Measurements from ENCODE around the gene GGPS1. TPM values are rescaled to one million over a fixed set of nuclear protein-coding genes. Genes with fewer than 3 reads are reported as not detected.
"Not testable (repeated sequence)": the region's sequence is repeated elsewhere in the genome, so short reads cannot be mapped to it uniquely, and the experiment has no call there.

The GGPS1 gene
- total and polyA plus RNA-seq, 2 donors (not counting 1 experiment from before 2014, with no cell fraction given) = 13.4 to 46.8 TPM

DNA sequence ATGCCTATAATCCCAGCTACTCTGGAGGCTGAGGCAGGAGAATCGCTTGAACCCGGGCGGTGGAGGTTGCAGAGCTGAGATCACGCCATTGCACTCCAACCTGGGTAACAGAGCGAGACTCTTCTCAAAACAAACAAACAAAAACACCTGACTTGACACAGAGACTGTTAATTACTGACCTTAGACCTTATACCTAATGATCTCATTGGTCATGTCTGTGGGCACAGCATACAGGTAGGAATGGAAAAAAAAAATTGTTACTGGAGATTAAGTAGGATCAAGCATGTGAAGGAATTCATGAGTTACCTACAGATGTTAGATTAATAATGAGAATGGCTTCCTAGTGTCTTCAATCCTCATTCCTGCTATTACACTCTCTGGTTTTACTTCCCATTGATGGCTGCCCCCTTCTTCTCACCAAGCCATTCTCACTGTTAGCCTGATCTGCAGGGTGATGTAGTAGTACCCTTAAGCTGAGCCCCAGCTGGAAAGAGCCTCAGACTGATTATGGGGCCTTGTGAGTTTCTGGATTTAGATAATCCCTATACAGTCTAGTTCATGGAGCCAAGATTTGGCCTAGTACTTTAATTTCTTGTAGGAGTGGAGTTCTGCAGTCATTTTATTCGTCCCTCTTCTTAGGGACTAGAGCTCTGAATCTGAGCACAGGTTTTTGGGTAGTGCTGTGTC, 47.7 kb downstream of the GGPS1 start:
- Mint-ChIP-seq H3K27me3 (no peaks in the 10 kb centered on the region), H3K9me3 (ENCODE audit: insufficient read depth) (no peaks in the 10 kb centered on the region), H3K4me3 (no peak overlapping the region), H3K27ac (no peak overlapping the region), H3K4me1 (peaks cover 5% of the 10 kb centered on the region)
- no peak overlapping the region for H3K27ac ChIP-seq (ENCODE audit: low read length in 2 of 2)
- TF ChIP-seq, protein P1, sequence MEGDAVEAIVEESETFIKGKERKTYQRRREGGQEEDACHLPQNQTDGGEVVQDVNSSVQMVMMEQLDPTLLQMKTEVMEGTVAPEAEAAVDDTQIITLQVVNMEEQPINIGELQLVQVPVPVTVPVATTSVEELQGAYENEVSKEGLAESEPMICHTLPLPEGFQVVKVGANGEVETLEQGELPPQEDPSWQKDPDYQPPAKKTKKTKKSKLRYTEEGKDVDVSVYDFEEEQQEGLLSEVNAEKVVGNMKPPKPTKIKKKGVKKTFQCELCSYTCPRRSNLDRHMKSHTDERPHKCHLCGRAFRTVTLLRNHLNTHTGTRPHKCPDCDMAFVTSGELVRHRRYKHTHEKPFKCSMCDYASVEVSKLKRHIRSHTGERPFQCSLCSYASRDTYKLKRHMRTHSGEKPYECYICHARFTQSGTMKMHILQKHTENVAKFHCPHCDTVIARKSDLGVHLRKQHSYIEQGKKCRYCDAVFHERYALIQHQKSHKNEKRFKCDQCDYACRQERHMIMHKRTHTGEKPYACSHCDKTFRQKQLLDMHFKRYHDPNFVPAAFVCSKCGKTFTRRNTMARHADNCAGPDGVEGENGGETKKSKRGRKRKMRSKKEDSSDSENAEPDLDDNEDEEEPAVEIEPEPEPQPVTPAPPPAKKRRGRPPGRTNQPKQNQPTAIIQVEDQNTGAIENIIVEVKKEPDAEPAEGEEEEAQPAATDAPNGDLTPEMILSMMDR (IDR thresholded peaks at IDR 0.05) = no peak
- TF ChIP-seq EZH2 (IDR thresholded peaks at IDR 0.05; ENCODE audit: borderline replicate concordance, insufficient read depth, low read depth, low read length, poor library complexity, severe bottlenecking) = no peak
- ChIA-PET CTCF (interaction anchor here (0.9 to 1.9 kb wide), 2 partner anchors 39 to 128 kb away, joined by 3 to 6 read pairs; partner anchors contain the start of gene B3GALNT2), POLR2A (no interaction called here)
- peaks cover 4% of the 10 kb centered on the region for H4K20me1 ChIP-seq (ENCODE audit: control insufficient read depth, insufficient read depth, low read length, poor library complexity, severe bottlenecking)
- peaks cover 2 to 9% of the 10 kb centered on the region in 2 experiments for H3K36me3 ChIP-seq (replicated peaks in 1 of 2; ENCODE audit: control extremely low read depth in 1 of 2, control insufficient read depth in 1 of 2, extremely low read depth in 1 of 2, insufficient read depth in 2 of 2, low read length in 1 of 2)
- no peaks in the 10 kb centered on the region for H3K27me3 ChIP-seq (replicated peaks in 1 of 4; ENCODE audit: control extremely low read depth in 1 of 4, control insufficient read depth in 3 of 4, insufficient read depth in 4 of 4, low read length in 3 of 4)
- ATAC-seq (ENCODE audit: low read depth) (no peak), DNase-seq (no peak)
- no peak overlapping the region for H2AFZ ChIP-seq (ENCODE audit: insufficient read depth, low read depth, low read length, poor library complexity, severe bottlenecking)
- intact Hi-C loops (cut with micrococcal nuclease) = no loop called here
- peaks cover 60% of the 10 kb centered on the region for H3K79me2 ChIP-seq (ENCODE audit: control insufficient read depth, insufficient read depth, low read length)
- H3K4me2 ChIP-seq (replicated peaks; ENCODE audit: low read depth, low read length, poor library complexity, severe bottlenecking) = no peak overlapping the region
- H3K4me1 ChIP-seq (ENCODE audit: control insufficient read depth in 2 of 2, insufficient read depth in 2 of 2, low read length in 2 of 2) = no peaks in the 10 kb centered on the region
- H3K9ac ChIP-seq (ENCODE audit: low read length) = no peak overlapping the region
- no peaks in the 10 kb centered on the region for H3K9me3 ChIP-seq (ENCODE audit: control extremely low read depth in 1 of 3, control insufficient read depth in 2 of 3, insufficient read depth in 1 of 3, low read length in 2 of 3)
- no peak overlapping the region for H3K4me3 ChIP-seq (ENCODE audit: control extremely low read depth in 1 of 5, extremely low read depth in 1 of 5, insufficient read depth in 1 of 5, low read depth in 2 of 5, low read length in 4 of 5)
- WGBS (ENCODE audit: insufficient coverage) = 93% methylated on average over 5 of the region's 6 CpGs

DNA sequence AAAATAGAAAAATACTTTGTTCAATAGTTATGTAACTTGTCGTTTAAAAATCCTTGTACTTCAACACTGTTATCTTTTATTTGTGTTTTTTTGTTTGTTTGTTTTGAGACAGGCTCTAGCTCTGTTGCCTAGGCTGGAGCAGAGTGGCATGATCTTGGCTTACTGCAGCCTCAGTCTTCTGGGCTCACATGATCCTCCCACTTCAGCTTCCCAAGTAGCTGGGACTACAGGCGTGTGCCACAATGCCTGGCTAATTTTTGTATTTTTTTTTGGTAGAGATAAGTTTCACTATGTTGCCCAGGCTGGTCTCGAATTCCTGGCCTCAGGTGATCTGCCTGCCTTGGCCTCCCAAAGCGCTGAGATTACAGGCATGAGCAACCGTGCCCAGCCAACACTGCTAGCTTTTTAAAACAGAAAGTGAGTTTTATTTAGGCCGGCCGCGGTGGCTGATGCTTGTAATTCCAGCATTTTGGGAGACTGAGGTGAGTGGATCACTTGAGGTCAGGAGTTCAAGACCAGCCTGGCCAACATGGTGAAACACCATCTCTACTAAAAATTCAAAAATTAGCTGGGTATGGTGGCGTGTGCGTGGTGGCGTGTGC, 49.9 kb downstream of the GGPS1 start:
- ATAC-seq (ENCODE audit: low read depth); H4K20me1 ChIP-seq (ENCODE audit: control insufficient read depth, insufficient read depth, low read length, poor library complexity, severe bottlenecking); H3K27me3 Mint-ChIP-seq; H3K27me3 ChIP-seq (replicated peaks in 1 of 4; ENCODE audit: control extremely low read depth in 1 of 4, control insufficient read depth in 3 of 4, insufficient read depth in 4 of 4, low read length in 3 of 4); H3K4me1 ChIP-seq (ENCODE audit: control insufficient read depth in 2 of 2, insufficient read depth in 2 of 2, low read length in 2 of 2); H3K4me3 ChIP-seq (ENCODE audit: control extremely low read depth in 1 of 5, extremely low read depth in 1 of 5, insufficient read depth in 1 of 5, low read depth in 2 of 5, low read length in 4 of 5); POLR2A ChIA-PET; intact Hi-C loops (cut with micrococcal nuclease); H3K27ac ChIP-seq (ENCODE audit: low read length in 2 of 2); H3K9ac ChIP-seq (ENCODE audit: low read length); H2AFZ ChIP-seq (ENCODE audit: insufficient read depth, low read depth, low read length, poor library complexity, severe bottlenecking); H3K4me1 Mint-ChIP-seq; H3K9me3 ChIP-seq (ENCODE audit: control extremely low read depth in 1 of 3, control insufficient read depth in 2 of 3, insufficient read depth in 1 of 3, low read length in 2 of 3); CTCF ChIA-PET; DNase-seq; H3K4me2 ChIP-seq (replicated peaks; ENCODE audit: low read depth, low read length, poor library complexity, severe bottlenecking); H3K9me3 Mint-ChIP-seq (ENCODE audit: insufficient read depth); H3K27ac Mint-ChIP-seq; H3K4me3 Mint-ChIP-seq: not testable (repeated sequence)
- 97% methylated on average over 9 of the region's 11 CpGs for WGBS (ENCODE audit: insufficient coverage)
- H3K79me2 ChIP-seq (ENCODE audit: control insufficient read depth, insufficient read depth, low read length) = peaks cover 42% of the 10 kb centered on the region
- peaks cover 2 to 11% of the 10 kb centered on the region in 2 experiments for H3K36me3 ChIP-seq (replicated peaks in 1 of 2; ENCODE audit: control extremely low read depth in 1 of 2, control insufficient read depth in 1 of 2, extremely low read depth in 1 of 2, insufficient read depth in 2 of 2, low read length in 1 of 2)

DNA sequence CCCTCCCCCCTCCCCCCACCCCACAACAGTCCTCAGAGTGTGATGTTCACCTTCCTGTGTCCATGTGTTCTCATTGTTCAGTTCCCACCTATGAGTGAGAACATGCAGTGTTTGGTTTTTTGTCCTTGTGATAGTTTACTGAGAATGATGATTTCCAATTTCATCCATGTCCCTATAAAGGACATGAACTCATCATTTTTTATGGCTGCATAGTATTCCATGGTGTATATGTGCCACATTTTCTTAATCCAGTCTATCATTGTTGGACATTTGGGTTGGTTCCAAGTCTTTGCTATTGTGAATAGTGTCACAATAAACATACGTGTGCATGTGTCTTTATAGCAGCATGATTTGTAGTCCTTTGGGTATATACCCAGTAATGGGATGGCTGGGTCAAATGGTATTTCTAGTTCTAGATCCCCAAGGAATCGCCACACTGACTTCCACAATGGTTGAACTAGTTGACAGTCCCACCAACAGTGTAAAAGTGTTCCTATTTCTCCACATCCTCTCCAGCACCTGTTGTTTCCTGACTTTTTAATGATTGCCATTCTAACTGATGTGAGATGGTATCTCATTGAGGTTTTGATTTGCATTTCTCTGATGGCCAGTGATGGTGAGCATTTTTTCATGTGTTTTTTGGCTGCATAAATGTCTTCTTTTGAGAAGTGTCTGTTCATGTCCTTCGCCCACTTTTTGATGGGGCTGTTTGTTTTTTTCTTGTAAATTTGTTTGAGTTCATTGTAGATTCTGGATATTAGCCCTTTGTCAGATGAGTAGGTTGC, 53.8 kb downstream of the GGPS1 start:
- H3K27ac Mint-ChIP-seq; ATAC-seq (ENCODE audit: low read depth); H3K9me3 Mint-ChIP-seq (ENCODE audit: insufficient read depth); POLR2A ChIA-PET; H3K9ac ChIP-seq (ENCODE audit: low read length); H3K27me3 ChIP-seq (replicated peaks in 1 of 4; ENCODE audit: control extremely low read depth in 1 of 4, control insufficient read depth in 3 of 4, insufficient read depth in 4 of 4, low read length in 3 of 4); H3K4me3 Mint-ChIP-seq; CTCF ChIA-PET; H3K4me3 ChIP-seq (ENCODE audit: control extremely low read depth in 1 of 5, extremely low read depth in 1 of 5, insufficient read depth in 1 of 5, low read depth in 2 of 5, low read length in 4 of 5); H3K4me2 ChIP-seq (replicated peaks; ENCODE audit: low read depth, low read length, poor library complexity, severe bottlenecking); H3K27me3 Mint-ChIP-seq; intact Hi-C loops (cut with micrococcal nuclease); H4K20me1 ChIP-seq (ENCODE audit: control insufficient read depth, insufficient read depth, low read length, poor library complexity, severe bottlenecking); H3K27ac ChIP-seq (ENCODE audit: low read length in 2 of 2); H3K36me3 ChIP-seq (replicated peaks in 1 of 2; ENCODE audit: control extremely low read depth in 1 of 2, control insufficient read depth in 1 of 2, extremely low read depth in 1 of 2, insufficient read depth in 2 of 2, low read length in 1 of 2); H3K9me3 ChIP-seq (ENCODE audit: control extremely low read depth in 1 of 3, control insufficient read depth in 2 of 3, insufficient read depth in 1 of 3, low read length in 2 of 3); DNase-seq; H3K4me1 ChIP-seq (ENCODE audit: control insufficient read depth in 2 of 2, insufficient read depth in 2 of 2, low read length in 2 of 2); H3K4me1 Mint-ChIP-seq; H2AFZ ChIP-seq (ENCODE audit: insufficient read depth, low read depth, low read length, poor library complexity, severe bottlenecking): not testable (repeated sequence)
- no CpG with 5 or more reads among the region's 3 CpGs for WGBS (ENCODE audit: insufficient coverage)
- H3K79me2 ChIP-seq (ENCODE audit: control insufficient read depth, insufficient read depth, low read length) = peaks cover 13% of the 10 kb centered on the region

All from B cell (primary cell).